Colonic mucosa (tissue), 4 donors: Measurements from ENCODE around the gene NRARP. TPM values are rescaled to one million over a fixed set of nuclear protein-coding genes. Genes with fewer than 3 reads are reported as not detected.

Source experiments
- DNase-seq: peaks from one replicate; pipeline ENCODE4 v3.0.0-alpha.2; 2020
- H3K27ac ChIP-seq: fragments of 200-600 bp; one replicate; pipeline ENCODE4 v1.8.0; 2021
- H3K27me3 ChIP-seq: fragments of 200-600 bp; one replicate; pipeline ENCODE4 v1.8.0; 2021
- H3K36me3 ChIP-seq: fragments of 200-600 bp; one replicate; pipeline ENCODE4 v1.8.0; 2021
- H3K4me1 ChIP-seq: fragments of 200-600 bp; one replicate; pipeline ENCODE4 v1.8.0; 2021; ENCODE audit warnings: mild to moderate bottlenecking
- H3K4me3 ChIP-seq: fragments of 200-600 bp; one replicate; pipeline ENCODE4 v1.8.0; 2021
- H3K9ac ChIP-seq, 2 donors: one replicate each; pipeline ENCODE4 v1.7.0; 2013; ENCODE audit warnings: control low read depth in 2 of 2, low read depth in 2 of 2, low read length in 2 of 2
- H3K9me3 ChIP-seq: fragments of 200-600 bp; one replicate; pipeline ENCODE4 v1.8.0; 2021
- CTCF ChIP-seq: fragments of 200-600 bp; IDR thresholded peaks from one replicate; pipeline ENCODE4 v1.8.0; 2022; ENCODE audit warnings: antibody characterized with exemption, mild to moderate bottlenecking
- intact Hi-C: fragments of 100-400 bp; cut with DNase I; formaldehyde crosslinking; loops from one replicate; pipeline ENCODE4 v1.14.1; 2022
- total RNA-seq, 2 donors: library from RNA; stranded (reverse); fragmentation: NEBNext Ultra II Directional in 1 of 2; extraction: Animal tissue kit (Norgen Biotek cat#: 25700) in 1 of 2; gene quantifications; one replicate each; pipeline ENCODE4 v1.2.1, GENCODE V29; 2021
- donor health status: healthy.
- donor health status: DM: no; HTN: no; CAD: no.
- donor health status: DM: no; HTN: no; CAD: no.

Gene NRARP
- total RNA-seq, 2 donors from 2014 or later = 120 to 178 TPM

GRCh38 chr9:137325799-137326198 is 23.7 kb upstream of the NRARP start:
- no peak overlapping the region for H3K27ac ChIP-seq
- no peak for DNase-seq

GRCh38 chr9:137325124-137325523 is 23.1 kb upstream of the NRARP start:
- Histone ChIP-seq H3K9ac (no peak overlapping the region), H3K36me3 (no peaks in the 10 kb centered on the region), H3K4me1 (no peaks in the 10 kb centered on the region), H3K27ac (no peak overlapping the region), H3K27me3 (no peaks in the 10 kb centered on the region), H3K4me3 (no peak overlapping the region), H3K9me3 (no peaks in the 10 kb centered on the region)
- intact Hi-C loops = no loop called here
- TF ChIP-seq CTCF = no peak
- no peak for DNase-seq

More at GRCh38 chr9:137325799-137326198, 23.7 kb upstream of the NRARP start:
- intact Hi-C loops = no loop called here
- Histone ChIP-seq H3K9ac (no peak overlapping the region), H3K36me3 (no peaks in the 10 kb centered on the region), H3K9me3 (no peaks in the 10 kb centered on the region), H3K4me3 (no peak overlapping the region), H3K4me1 (no peaks in the 10 kb centered on the region), H3K27me3 (no peaks in the 10 kb centered on the region)
- TF ChIP-seq CTCF = no peak

- no peaks in the 10 kb centered on the region for H3K36me3 ChIP-seq
- no peaks in the 10 kb centered on the region for H3K9me3 ChIP-seq
- intact Hi-C loops = no loop called here
- TF ChIP-seq CTCF = no peak
- H3K4me1 ChIP-seq = no peaks in the 10 kb centered on the region
- no peaks in the 10 kb centered on the region for H3K27me3 ChIP-seq
- no peak for DNase-seq
- no peak overlapping the region for H3K4me3 ChIP-seq
- H3K9ac ChIP-seq = no peak overlapping the region
- H3K27ac ChIP-seq = no peak overlapping the region
Measured at GRCh38 chr9:137323531-137324331, 21.7 kb upstream of the NRARP start.

- Histone ChIP-seq H3K27me3 (no peaks in the 10 kb centered on the region), H3K27ac (no peak overlapping the region), H3K36me3 (no peaks in the 10 kb centered on the region), H3K4me1 (peaks cover under 1% of the 10 kb centered on the region), H3K4me3 (no peak overlapping the region), H3K9ac (no peak overlapping the region), H3K9me3 (no peaks in the 10 kb centered on the region)
- intact Hi-C loops = no loop called here
- TF ChIP-seq CTCF = no peak
- DNase-seq = no peak
Measured at GRCh38 chr9:137321726-137322361, 19.8 kb upstream of the NRARP start.

- DNase-seq = no peak
- peaks cover 5% of the 10 kb centered on the region for H3K4me1 ChIP-seq
- no peaks in the 10 kb centered on the region for H3K9me3 ChIP-seq
- TF ChIP-seq CTCF = no peak
- peaks cover 6% of the 10 kb centered on the region for H3K27me3 ChIP-seq
- H3K36me3 ChIP-seq = no peaks in the 10 kb centered on the region
- H3K4me3 ChIP-seq = no peak overlapping the region
- intact Hi-C loops = no loop called here
- no peak overlapping the region for H3K9ac ChIP-seq
- H3K27ac ChIP-seq = no peak overlapping the region
Measured at GRCh38 chr9:137320555-137321384, 18.7 kb upstream of the NRARP start.
